ENCODE measurements around the gene LYPD3. TPM values are rescaled to one million over a fixed set of nuclear protein-coding genes. Genes with fewer than 3 reads are reported as not detected.

The LYPD3 gene
- total and polyA plus RNA-seq, 2 experiments from 2014 or later: 4.6 to 13.2 TPM

DNA sequence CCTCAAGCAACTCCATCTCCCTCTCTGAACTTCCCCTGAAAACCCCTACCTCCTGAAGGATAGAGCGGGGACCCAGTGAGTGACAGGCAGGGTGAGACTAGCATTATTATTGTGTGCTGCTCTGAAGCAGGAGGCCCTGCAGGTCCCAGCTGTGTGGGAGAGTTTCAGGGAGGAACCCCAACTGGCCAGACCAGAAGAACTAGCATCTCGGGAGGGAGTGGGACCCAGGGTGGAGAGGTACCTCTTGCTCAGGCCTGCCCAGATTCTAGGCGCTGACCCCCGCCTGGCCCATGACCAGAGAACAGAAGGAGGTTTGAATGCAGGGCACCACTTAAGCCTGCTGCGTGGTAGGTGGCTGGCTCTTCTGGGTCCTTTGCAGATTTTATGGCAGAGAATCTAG is 5.7 kb upstream of the LYPD3 start:
- no peaks in the 10 kb centered on the region for H4K20me1 ChIP-seq (ENCODE audit: insufficient read depth, poor library complexity, severe bottlenecking)
- H3K9me3 ChIP-seq (ENCODE audit: low read depth): no peaks in the 10 kb centered on the region
- 76% methylated on average over 5 of the region's 5 CpGs for WGBS (ENCODE audit: low lambda C conversion rate, missing lambda C conversion rate)
- no peak overlapping the region for H3K4me3 ChIP-seq
- H3K79me2 ChIP-seq: no peaks in the 10 kb centered on the region
- no peak for DNase-seq (ENCODE audit: low spot score)
- no peaks in the 10 kb centered on the region for H3K9me2 ChIP-seq (replicated peaks; ENCODE audit: insufficient read depth)
- H3K36me3 ChIP-seq (replicated peaks; ENCODE audit: insufficient read depth, low read depth): no peaks in the 10 kb centered on the region
- no peak overlapping the region for H2AFZ ChIP-seq
- no peak for TF ChIP-seq EZH2 (IDR thresholded peaks at IDR 0.05; ENCODE audit: borderline replicate concordance)
- TF ChIP-seq EZH2phosphoT487 (IDR thresholded peaks at IDR 0.05; ENCODE audit: low read depth, severe bottlenecking, unreplicated experiment): no peak
- TF ChIP-seq, protein P1, sequence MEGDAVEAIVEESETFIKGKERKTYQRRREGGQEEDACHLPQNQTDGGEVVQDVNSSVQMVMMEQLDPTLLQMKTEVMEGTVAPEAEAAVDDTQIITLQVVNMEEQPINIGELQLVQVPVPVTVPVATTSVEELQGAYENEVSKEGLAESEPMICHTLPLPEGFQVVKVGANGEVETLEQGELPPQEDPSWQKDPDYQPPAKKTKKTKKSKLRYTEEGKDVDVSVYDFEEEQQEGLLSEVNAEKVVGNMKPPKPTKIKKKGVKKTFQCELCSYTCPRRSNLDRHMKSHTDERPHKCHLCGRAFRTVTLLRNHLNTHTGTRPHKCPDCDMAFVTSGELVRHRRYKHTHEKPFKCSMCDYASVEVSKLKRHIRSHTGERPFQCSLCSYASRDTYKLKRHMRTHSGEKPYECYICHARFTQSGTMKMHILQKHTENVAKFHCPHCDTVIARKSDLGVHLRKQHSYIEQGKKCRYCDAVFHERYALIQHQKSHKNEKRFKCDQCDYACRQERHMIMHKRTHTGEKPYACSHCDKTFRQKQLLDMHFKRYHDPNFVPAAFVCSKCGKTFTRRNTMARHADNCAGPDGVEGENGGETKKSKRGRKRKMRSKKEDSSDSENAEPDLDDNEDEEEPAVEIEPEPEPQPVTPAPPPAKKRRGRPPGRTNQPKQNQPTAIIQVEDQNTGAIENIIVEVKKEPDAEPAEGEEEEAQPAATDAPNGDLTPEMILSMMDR (IDR thresholded peaks at IDR 0.05; ENCODE audit: poor library complexity): no peak
- no peaks in the 10 kb centered on the region for H3K27me3 ChIP-seq
- peak overlapping the region; percentile 49 for H3K27ac ChIP-seq
- H3K4me2 ChIP-seq: no peak overlapping the region
- no peaks in the 10 kb centered on the region for H3K4me1 ChIP-seq (ENCODE audit: insufficient read depth)

DNA sequence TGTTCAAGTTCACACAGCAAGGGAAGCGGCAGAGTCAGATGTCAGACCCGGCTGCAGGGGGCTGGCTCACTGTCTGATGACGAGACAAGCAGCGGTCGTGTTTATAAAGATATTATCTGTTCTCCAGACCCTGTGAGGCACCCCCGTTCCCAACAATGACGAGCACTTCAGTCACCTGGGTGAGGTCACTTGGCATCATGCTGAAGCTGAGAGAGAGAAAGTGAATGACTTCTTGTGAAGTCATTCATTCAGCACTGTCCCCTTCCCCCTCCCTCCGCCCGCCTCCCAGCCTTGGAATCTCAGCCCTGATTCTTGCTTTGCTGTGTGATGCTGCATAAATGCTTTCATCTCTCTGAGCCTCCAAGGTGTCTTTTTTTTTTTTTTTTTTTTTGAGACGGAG is 4.9 kb upstream of the LYPD3 start:
- Histone ChIP-seq H3K9me3 (ENCODE audit: low read depth) (no peaks in the 10 kb centered on the region), H3K27me3 (no peaks in the 10 kb centered on the region), H2AFZ (no peak overlapping the region), H3K9me2 (replicated peaks; ENCODE audit: insufficient read depth) (no peaks in the 10 kb centered on the region), H3K4me3 (no peak overlapping the region), H4K20me1 (ENCODE audit: insufficient read depth, poor library complexity, severe bottlenecking) (no peaks in the 10 kb centered on the region), H3K36me3 (replicated peaks; ENCODE audit: insufficient read depth, low read depth) (no peaks in the 10 kb centered on the region), H3K4me2 (no peak overlapping the region), H3K4me1 (ENCODE audit: insufficient read depth) (no peaks in the 10 kb centered on the region), H3K79me2 (no peaks in the 10 kb centered on the region), H3K27ac (no peak overlapping the region)
- TF ChIP-seq, protein P1 (IDR thresholded peaks at IDR 0.05; ENCODE audit: poor library complexity): no peak
- TF ChIP-seq EZH2 (IDR thresholded peaks at IDR 0.05; ENCODE audit: borderline replicate concordance): no peak
- no peak for TF ChIP-seq EZH2phosphoT487 (IDR thresholded peaks at IDR 0.05; ENCODE audit: low read depth, severe bottlenecking, unreplicated experiment)
- WGBS (ENCODE audit: low lambda C conversion rate, missing lambda C conversion rate): 53% methylated on average over 9 of the region's 10 CpGs
- DNase-seq (ENCODE audit: low spot score): no peak

DNA sequence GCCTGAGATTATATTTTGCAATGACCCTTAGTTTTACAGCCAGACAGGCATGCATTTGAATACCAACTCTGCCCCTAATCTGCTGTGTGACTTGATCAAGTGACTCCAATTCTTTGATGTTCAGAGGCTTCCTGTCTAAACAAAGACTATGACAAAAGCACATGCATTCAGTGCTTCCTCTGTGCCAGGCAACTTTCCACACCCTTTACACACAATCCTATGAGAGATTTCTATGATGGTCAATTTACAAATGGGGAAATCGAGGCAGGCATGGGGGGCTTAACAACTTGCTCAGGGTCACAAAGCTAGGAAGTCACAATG is 3.7 kb upstream of the LYPD3 start:
- H3K4me1 ChIP-seq (ENCODE audit: insufficient read depth): no peaks in the 10 kb centered on the region
- H3K27ac ChIP-seq: no peak overlapping the region
- 75% methylated on average over 1 of the region's 1 CpG for WGBS (ENCODE audit: low lambda C conversion rate, missing lambda C conversion rate)
- no peaks in the 10 kb centered on the region for H3K27me3 ChIP-seq
- H3K9me3 ChIP-seq (ENCODE audit: low read depth): no peaks in the 10 kb centered on the region
- no peak overlapping the region for H3K4me3 ChIP-seq
- no peaks in the 10 kb centered on the region for H3K9me2 ChIP-seq (replicated peaks; ENCODE audit: insufficient read depth)
- no peaks in the 10 kb centered on the region for H3K36me3 ChIP-seq (replicated peaks; ENCODE audit: insufficient read depth, low read depth)
- H4K20me1 ChIP-seq (ENCODE audit: insufficient read depth, poor library complexity, severe bottlenecking): no peaks in the 10 kb centered on the region
- TF ChIP-seq EZH2 (IDR thresholded peaks at IDR 0.05; ENCODE audit: borderline replicate concordance) (no peak), EZH2phosphoT487 (IDR thresholded peaks at IDR 0.05; ENCODE audit: low read depth, severe bottlenecking, unreplicated experiment) (no peak)
- TF ChIP-seq, protein P1 (IDR thresholded peaks at IDR 0.05; ENCODE audit: poor library complexity): no peak
- no peak for DNase-seq (ENCODE audit: low spot score)
- no peak overlapping the region for H3K4me2 ChIP-seq
- no peak overlapping the region for H2AFZ ChIP-seq
- no peaks in the 10 kb centered on the region for H3K79me2 ChIP-seq

All from hepatocyte (in vitro differentiated cells).